ENCODE data around the gene CLIC4. TPM values are rescaled to one million over a fixed set of nuclear protein-coding genes. Genes with fewer than 3 reads are reported as not detected.
"Not testable (repeated sequence)": the region's sequence is repeated elsewhere in the genome, so short reads cannot be mapped to it uniquely, and the experiment has no call there.

The CLIC4 gene
- total RNA-seq, 2 donors from 2014 or later = 58.1 to 78.8 TPM

GRCh38 chr1:24790490-24790889, 45.2 kb downstream of the CLIC4 start:
- Histone ChIP-seq H3K4me3 (no peak overlapping the region), H3K9me3 (no peaks in the 10 kb centered on the region), H3K27me3 (no peaks in the 10 kb centered on the region), H3K36me3 (replicated peaks in 1 of 2; ENCODE audit: insufficient read depth in 1 of 2, low read depth in 2 of 2) (no peaks in the 10 kb centered on the region), H3K27ac (no peak overlapping the region), H3K4me1 (peaks cover 15% of the 10 kb centered on the region)
- DNase-seq = no peak
- TF ChIP-seq, protein P1, sequence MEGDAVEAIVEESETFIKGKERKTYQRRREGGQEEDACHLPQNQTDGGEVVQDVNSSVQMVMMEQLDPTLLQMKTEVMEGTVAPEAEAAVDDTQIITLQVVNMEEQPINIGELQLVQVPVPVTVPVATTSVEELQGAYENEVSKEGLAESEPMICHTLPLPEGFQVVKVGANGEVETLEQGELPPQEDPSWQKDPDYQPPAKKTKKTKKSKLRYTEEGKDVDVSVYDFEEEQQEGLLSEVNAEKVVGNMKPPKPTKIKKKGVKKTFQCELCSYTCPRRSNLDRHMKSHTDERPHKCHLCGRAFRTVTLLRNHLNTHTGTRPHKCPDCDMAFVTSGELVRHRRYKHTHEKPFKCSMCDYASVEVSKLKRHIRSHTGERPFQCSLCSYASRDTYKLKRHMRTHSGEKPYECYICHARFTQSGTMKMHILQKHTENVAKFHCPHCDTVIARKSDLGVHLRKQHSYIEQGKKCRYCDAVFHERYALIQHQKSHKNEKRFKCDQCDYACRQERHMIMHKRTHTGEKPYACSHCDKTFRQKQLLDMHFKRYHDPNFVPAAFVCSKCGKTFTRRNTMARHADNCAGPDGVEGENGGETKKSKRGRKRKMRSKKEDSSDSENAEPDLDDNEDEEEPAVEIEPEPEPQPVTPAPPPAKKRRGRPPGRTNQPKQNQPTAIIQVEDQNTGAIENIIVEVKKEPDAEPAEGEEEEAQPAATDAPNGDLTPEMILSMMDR (IDR thresholded peaks at IDR 0.05) = no peak
- TF ChIP-seq POLR2A (IDR thresholded peaks at IDR 0.05) = no peak
- no peak for ATAC-seq
- intact Hi-C loops (cut with DNase I) = no loop called here

- no peak overlapping the region for H3K4me3 ChIP-seq
- no peaks in the 10 kb centered on the region for H3K27me3 ChIP-seq
- no peak for ATAC-seq
- DNase-seq = no peak
- TF ChIP-seq, protein P1 (IDR thresholded peaks at IDR 0.05) = no peak
- TF ChIP-seq POLR2A (IDR thresholded peaks at IDR 0.05) = no peak
- H3K4me1 ChIP-seq = no peaks in the 10 kb centered on the region
- intact Hi-C loops (cut with DNase I) = no loop called here
- no peaks in the 10 kb centered on the region for H3K9me3 ChIP-seq
- WGBS, 2 donors = 50 to 56% methylated on average over 4 of the region's 4 CpGs
- H3K27ac ChIP-seq = no peak overlapping the region
- no peaks in the 10 kb centered on the region for H3K36me3 ChIP-seq (replicated peaks in 1 of 2; ENCODE audit: insufficient read depth in 1 of 2, low read depth in 2 of 2)
These were observed 48.3 kb downstream of the CLIC4 start for GRCh38 chr1:24793447-24794129.

DNA sequence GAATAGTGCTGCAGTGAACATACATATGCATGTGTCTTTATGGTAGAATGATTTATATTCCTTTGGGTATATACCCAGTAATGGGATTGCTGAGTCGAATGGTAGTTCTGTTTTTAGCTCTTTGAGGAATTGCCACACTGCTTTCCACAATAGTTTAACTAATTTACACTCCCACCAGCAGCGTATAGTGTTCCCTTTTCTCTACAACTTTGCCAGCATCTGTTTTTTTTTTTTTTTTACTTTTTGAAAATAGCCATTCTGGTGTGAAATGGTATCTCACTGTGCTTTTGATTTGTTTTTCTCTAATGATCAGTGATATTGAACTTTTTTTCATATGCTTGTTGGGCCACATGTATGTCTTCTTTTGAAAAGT, 48.9 kb downstream of the CLIC4 start:
- not testable (repeated sequence) for H3K27ac ChIP-seq, H3K4me3 ChIP-seq
- 69 to 98% methylated on average over 2 of the region's 2 CpGs for WGBS, 2 donors

GRCh38 chr1:24795236-24795635, 50.0 kb downstream of the CLIC4 start:
- Histone ChIP-seq H3K9me3 (no peaks in the 10 kb centered on the region), H3K4me1 (no peaks in the 10 kb centered on the region), H3K27ac (no peak overlapping the region), H3K27me3 (no peaks in the 10 kb centered on the region), H3K4me3 (no peak overlapping the region), H3K36me3 (replicated peaks in 1 of 2; ENCODE audit: insufficient read depth in 1 of 2, low read depth in 2 of 2) (no peaks in the 10 kb centered on the region)
- intact Hi-C loops (cut with DNase I) = no loop called here
- ATAC-seq (no peak), DNase-seq (no peak)
- 88 to 96% methylated on average over 5 of the region's 5 CpGs for WGBS, 2 donors
- TF ChIP-seq, protein P1 (IDR thresholded peaks at IDR 0.05) = no peak
- no peak for TF ChIP-seq POLR2A (IDR thresholded peaks at IDR 0.05)

More for the DNA sequence above, 48.9 kb downstream of the CLIC4 start:
- ATAC-seq; H3K4me1 ChIP-seq; intact Hi-C loops (cut with DNase I); DNase-seq; H3K36me3 ChIP-seq (replicated peaks in 1 of 2; ENCODE audit: insufficient read depth in 1 of 2, low read depth in 2 of 2); H3K27me3 ChIP-seq; H3K9me3 ChIP-seq: not testable (repeated sequence)

DNA sequence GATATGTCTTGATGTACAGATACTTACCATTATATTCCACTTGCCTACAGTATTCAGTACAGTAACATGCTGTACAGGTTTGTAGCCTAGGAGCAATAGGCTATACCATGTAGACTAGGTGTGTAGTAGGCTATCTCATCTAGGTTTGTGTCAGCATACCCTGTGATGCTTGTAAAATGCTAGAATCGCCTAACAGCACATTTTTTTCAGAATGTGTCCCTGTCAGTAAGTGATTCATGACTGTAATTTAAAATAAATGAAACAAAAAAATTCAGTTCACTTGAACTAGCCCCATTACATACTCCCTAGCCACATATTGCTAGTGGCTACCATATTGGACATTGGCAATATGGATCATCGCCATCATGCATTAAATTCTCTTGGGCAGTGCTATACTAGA, 51.3 kb downstream of the CLIC4 start:
- no peak overlapping the region for H3K4me3 ChIP-seq
- ATAC-seq (no peak), DNase-seq (no peak)
- intact Hi-C loops (cut with DNase I) = no loop called here
- no peak for TF ChIP-seq POLR2A (IDR thresholded peaks at IDR 0.05)
- TF ChIP-seq, protein P1 (IDR thresholded peaks at IDR 0.05) = no peak
- WGBS, 2 donors = 87 to 94% methylated on average over 2 of the region's 2 CpGs
- no peaks in the 10 kb centered on the region for H3K27me3 ChIP-seq
- H3K9me3 ChIP-seq = no peaks in the 10 kb centered on the region
- no peaks in the 10 kb centered on the region for H3K36me3 ChIP-seq (replicated peaks in 1 of 2; ENCODE audit: insufficient read depth in 1 of 2, low read depth in 2 of 2)
- H3K27ac ChIP-seq = no peak overlapping the region
- H3K4me1 ChIP-seq = no peaks in the 10 kb centered on the region

DNA sequence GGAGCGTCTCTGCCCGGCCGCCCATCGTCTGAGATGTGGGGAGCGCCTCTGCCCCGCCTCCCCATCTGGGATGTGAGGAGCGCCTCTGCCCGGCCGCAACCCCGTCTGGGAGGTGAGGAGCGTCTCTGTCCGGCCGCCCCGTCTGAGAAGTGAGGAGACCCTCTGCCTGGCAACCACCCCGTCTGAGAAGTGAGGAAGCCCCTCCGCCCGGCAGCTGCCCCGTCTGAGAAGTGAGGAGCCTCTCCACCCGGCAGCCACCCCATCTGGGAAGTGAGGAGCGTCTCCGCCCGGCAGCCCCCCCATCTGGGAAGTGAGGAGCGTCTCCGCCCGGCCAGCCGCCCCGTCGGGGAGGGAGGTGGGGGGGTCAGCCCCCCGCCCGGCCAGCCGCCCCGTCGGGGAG, 54.0 kb downstream of the CLIC4 start:
- H3K27ac ChIP-seq; H3K9me3 ChIP-seq; intact Hi-C loops (cut with DNase I); H3K4me1 ChIP-seq; DNase-seq; H3K27me3 ChIP-seq; H3K36me3 ChIP-seq (replicated peaks in 1 of 2; ENCODE audit: insufficient read depth in 1 of 2, low read depth in 2 of 2); H3K4me3 ChIP-seq; ATAC-seq: not testable (repeated sequence)
- WGBS, 2 donors = 96 to 98% methylated on average over 15 to 21 of the region's 33 CpGs
